ENCODE results near the gene ZNF121.
"Not testable (repeated sequence)": the region's sequence is repeated elsewhere in the genome, so short reads cannot be mapped to it uniquely, and the experiment has no call there.

The ZNF121 gene

DNA sequence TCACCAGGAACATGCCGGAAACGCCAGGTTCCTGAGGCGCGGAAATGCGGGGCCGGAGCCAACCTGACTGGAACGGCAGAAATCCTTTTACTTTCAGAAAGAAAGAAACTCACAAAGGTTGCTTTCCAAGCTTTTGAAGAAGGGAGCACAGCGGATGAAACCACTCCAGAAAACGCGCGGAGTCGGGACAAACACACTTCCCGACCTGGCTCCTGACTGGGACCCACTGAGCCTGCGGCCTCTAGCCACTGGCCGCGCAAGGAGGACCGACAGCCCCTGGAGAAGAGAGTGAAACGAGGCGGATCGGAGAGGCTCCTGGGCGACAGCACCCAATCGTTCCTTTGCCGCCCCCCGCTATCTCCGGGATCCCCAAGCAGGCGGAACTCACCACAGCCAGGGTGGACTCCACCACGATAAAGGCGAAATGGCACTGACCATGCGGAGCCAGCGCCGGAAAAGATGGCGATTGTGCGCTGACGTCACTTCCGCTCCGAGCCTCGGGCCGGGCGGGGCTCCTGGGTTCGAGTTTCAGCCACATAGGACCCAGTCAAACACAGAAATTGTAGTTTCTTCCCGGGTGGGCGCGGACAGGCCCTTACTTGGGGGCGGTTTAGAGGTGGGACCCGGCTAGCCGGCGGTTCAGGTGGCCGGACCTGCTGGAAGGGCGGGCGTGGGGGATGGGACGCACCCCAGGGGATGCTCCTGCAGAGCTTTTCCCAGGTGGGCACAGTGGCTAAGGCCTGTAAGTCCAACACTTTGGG lies at the start of gene ZNF121:
TSS of gene ZNF121 (minus strand) at position 432 of the 761 bp plus-strand sequence. CDS start 16,407 bp downstream, outside the sequence.
- peak; percentile 71 to 77 (median 74) for DNase-seq (ENCODE audit: low read depth in 2 of 3, low spot score in 2 of 3)

GRCh38 chr19:9627856-9628255 lies 43.6 kb upstream of the ZNF121 start:
- no peak for DNase-seq (ENCODE audit: low read depth in 2 of 3, low spot score in 2 of 3)

- DNase-seq (ENCODE audit: low read depth in 2 of 3, low spot score in 2 of 3): no peak
These were observed 38.2 kb upstream of the ZNF121 start for GRCh38 chr19:9622531-9622930.

DNA sequence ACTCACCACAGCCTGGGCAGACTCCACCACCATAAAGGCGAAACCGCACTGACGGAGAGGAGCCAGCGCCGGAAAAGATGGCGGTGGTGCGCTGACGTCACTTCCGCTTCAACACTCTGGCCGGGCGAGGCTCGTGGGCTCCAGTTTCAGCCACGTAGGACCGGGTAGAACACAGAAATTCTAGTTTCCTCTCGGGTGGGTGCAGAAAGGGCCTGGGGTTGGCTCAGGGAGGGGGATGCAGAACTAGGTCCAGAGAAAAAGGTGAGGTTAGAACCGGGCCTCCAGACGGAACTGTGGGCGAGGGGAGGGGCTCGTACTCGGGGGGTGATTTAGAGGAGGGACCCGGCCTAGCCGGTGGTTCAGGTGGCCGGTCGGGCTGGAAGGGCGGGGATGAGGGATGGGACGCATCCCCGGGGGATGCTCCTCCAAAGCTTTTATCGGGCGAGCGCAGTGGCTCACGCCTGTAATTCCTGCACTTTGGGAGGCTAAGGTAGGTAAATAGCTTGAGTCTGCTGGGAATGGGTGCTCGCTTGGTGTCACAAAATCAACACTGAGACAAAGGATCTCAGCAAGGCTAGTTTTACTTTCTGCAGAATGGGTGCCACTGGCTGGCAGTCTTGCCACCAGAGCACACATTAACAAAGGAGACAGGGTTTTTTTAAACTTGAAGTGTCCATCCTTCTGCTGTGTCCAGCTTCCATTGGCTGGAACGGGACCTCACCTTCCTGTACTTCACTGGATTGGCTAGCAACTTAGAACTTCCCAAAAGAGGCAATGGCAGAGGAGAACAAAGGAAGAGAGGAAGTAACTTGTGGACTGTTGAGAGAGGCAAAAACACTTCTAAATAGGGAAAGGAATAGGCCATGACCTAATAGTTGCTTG lies 37.1 kb upstream of the ZNF121 start, which contains the start of gene ZNF561:
TSS of gene ZNF561 (minus strand) at position 77 of the 882 bp plus-strand sequence. CDS start 1,776 bp downstream, outside the sequence.
- peak; percentile 75 to 85 (median 78) for DNase-seq (ENCODE audit: low read depth in 2 of 3, low spot score in 2 of 3)

DNA sequence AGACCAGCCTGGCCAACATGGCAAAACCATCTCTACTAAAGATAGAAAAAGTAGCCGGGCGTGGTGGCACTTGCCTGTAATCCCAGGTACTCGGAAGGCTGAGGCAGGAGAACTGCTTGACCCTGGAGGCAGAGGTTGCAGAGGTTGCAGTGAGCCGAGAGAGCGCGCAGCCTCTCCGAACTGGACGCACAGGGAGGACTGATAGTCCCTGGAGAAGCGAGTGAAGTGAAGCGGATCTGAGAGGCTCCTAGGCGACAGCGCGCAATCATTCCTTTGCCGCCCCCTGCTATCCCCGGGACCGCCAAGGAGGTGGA lies 36.5 kb upstream of the ZNF121 start:
- no peak for DNase-seq (ENCODE audit: low read depth in 2 of 3, low spot score in 2 of 3)

DNA sequence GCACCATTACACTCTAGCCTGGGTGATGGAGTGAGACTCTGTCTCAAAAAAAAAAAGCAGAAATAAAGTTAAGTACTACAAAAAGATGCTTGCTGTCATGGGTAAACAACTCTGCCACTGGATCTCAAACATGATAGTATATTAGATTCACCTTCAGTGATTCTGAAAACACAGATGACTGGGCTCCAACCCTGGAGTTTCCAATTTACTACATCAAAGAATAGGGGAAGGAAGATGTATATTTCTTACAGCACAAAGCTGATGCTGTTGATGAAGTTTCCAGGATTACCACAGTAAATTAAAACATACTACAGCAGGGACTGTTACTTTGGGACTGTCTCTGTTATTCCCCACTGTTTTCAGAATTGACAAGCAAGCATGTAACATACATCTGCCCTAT lies 31.5 kb upstream of the ZNF121 start:
- DNase-seq (ENCODE audit: low read depth in 2 of 3, low spot score in 2 of 3): no peak

DNA sequence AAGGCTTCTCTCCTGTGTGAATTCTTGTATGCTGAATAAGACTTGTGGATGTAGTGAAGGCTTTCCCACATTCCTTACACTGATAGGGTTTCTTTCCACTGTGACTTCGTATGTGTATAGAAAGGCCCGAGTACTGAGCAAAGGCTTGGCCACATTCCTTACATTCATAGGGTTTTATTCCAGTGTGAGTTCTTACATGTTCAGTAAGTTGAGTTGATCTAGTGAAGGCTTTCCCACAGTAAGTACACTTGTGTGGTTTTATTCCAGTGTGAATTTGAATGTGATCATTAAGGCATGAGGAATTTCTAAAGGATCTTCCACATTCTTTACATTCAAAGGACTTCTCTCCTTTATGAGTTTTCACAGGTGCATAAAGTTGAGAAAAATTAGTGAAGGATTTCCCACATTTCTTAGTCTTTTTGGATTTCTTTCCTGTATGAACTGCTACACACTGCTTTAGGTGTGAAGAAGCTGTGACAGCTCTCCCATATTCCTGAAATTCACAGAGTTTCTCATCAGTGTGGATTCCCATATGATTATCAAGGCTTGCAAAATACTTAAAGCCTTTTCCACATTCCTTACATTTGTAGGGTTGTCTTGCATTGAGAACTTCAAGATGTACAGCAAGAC lies 26.3 kb upstream of the ZNF121 start:
- DNase-seq (ENCODE audit: low read depth in 2 of 3, low spot score in 2 of 3): no peak

- DNase-seq (ENCODE audit: low read depth in 2 of 3, low spot score in 2 of 3): no peak
These were observed 24.6 kb upstream of the ZNF121 start for GRCh38 chr19:9608912-9609311.

DNA sequence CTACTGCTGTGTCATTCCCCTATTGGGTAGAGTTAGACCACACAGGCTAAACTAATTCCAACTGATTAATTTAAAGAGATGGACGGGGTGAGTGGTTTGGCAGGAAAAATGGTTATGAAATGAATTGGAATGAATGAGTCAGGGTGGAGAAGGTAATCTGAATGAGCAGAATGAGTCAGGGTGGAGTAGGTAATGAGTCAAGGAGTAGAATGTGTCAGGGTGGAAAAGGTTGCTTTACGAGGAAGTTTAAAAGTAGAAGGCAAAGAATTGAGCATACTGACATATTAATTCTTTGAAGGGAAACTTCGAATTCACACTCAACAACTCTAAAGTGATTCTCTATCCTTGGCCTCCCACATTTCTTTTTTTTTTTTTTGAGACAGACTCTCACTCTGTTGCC lies 12.7 kb upstream of the ZNF121 start:
- DNase-seq (ENCODE audit: low read depth in 2 of 3, low spot score in 2 of 3): no peak

GRCh38 chr19:9586764-9587163 lies 2.5 kb upstream of the ZNF121 start:
- DNase-seq (ENCODE audit: low read depth in 2 of 3, low spot score in 2 of 3): peak; percentile 22 to 50 (median 42)

DNA sequence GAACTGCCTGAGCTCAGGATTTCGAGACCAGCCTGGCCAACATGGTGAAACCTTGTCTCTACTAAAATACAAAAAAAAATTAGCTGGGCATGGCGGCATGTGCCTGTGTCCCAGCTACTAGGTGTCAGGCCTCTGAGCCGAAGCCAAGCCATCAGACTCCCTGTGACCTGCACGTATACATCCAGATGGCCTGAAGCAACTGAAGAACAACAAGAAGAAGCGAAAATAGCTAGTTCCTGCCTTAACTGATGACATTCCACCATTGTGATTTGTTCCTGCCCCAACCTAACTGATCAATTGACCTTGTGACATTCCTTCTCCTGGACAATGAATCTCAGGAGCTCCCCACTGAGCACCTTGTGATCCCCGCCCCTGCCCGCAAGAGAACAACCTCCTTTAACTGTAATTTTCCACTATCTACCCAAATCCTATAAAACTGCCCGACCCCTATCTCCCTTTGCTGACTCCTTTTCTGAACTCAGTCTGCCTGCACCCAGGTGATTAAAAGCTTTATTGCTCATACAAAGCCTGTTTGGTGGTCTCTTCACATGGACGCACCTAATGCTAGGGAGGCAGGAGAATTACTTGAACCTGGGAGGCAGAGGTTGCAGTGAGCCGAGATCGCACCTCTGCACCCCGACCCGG lies 2.1 kb downstream of the ZNF121 start:
- DNase-seq (ENCODE audit: low read depth in 2 of 3, low spot score in 2 of 3): not testable (repeated sequence)

DNA sequence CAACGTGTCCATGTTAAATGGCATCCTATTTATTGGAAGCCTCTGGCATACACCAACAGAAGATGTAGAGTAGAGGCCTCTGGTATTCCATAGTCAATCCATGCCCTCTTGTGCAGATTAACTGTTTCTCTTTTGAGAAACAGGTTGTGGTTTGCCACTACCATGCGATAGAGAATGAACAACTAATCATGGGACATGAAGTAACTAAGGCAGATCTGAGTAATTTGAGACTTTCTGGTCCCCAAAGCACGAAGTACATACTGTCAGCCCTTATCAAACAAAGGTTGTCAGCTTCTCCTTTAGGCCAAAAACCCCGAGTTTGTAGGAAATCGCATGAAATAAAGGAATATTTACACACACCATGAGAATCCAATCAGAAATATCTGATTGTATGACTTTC lies 3.6 kb downstream of the ZNF121 start:
- no peak for DNase-seq (ENCODE audit: low read depth in 2 of 3, low spot score in 2 of 3)

GRCh38 chr19:9570255-9570654 lies 14.0 kb downstream of the ZNF121 start:
- DNase-seq (ENCODE audit: low read depth in 2 of 3, low spot score in 2 of 3): no peak

DNA sequence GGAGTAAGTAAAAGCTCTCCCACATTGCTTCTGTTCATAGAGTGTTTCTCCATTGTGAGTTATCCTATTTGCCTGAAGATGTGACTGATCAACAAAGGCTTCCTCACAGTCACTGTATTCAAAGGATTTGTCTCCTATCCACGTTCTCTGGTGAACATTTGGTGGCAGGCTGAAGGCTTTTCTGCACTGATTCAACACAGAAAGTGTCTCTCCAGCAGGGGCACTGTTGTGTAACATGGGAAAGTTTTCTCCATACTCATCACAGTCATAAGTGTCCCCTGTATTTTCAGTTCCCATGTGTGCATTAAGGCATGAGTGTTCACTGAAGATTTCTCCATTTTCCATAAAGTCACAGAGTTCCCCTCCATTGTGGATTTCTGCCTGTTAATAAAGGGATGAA lies 17.6 kb downstream of the ZNF121 start:
- no peak for DNase-seq (ENCODE audit: low read depth in 2 of 3, low spot score in 2 of 3)

- no peak for DNase-seq (ENCODE audit: low read depth in 2 of 3, low spot score in 2 of 3)
These were observed 18.2 kb downstream of the ZNF121 start for GRCh38 chr19:9565900-9566705.

DNA sequence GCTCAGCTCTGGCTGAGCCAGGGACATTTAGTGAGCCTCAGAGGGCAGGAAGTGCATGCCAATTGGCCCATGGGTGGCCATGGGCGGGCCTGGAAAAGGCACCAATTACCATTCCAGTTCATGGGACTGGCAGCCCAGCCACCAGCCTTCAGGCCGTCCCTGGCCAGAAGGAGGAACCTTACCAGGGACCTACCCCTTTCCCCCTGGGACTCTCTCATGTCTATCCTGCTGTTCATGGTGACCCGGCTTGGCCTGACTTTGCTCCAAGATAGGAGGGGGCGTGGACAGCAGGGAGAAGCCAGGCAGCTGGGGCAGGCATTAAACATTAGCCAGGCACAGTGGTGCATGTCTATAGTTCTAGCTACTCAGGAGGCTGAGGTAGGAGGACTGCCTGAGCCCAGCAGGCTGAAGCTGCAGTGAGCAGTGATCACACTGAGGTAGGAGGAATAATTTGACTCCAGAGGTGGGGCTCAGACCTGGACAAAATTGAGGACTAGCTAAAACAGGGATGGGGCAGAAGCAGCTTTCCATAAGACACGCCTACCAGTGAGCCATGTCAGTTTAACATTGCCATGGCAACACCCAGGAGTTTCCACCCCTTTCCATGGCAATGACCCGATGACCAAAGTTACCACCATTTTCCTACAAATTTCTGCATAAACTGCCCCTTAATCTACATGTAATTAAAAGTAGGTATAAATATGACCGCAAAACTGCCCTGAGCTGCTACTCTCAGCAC lies 31.6 kb downstream of the ZNF121 start:
- DNase-seq (ENCODE audit: low read depth in 2 of 3, low spot score in 2 of 3): no peak

- no peak for DNase-seq (ENCODE audit: low read depth in 2 of 3, low spot score in 2 of 3)
These were observed 36.4 kb downstream of the ZNF121 start for GRCh38 chr19:9547870-9548269.

DNA sequence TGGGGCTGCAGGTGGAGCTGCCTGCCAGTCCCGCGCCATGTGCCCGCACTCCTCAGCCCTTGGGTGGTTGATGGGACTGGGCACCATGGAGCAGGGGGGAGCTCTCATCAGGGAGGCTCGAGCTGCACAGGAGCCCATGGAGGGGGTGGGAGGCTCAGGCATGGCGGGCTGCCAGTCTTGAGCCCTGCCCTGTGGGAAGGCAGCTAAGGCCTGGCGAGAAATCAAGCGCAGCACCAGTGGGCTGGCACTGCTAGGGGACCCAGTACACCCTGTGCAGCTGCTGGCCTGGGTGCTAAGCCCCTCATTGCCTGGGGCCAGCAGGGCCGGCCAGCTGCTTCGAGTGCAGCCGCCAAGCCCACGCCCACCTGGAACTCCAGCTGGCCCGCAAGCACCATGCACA lies 43.0 kb downstream of the ZNF121 start:
- not testable (repeated sequence) for DNase-seq (ENCODE audit: low read depth in 2 of 3, low spot score in 2 of 3)

DNA sequence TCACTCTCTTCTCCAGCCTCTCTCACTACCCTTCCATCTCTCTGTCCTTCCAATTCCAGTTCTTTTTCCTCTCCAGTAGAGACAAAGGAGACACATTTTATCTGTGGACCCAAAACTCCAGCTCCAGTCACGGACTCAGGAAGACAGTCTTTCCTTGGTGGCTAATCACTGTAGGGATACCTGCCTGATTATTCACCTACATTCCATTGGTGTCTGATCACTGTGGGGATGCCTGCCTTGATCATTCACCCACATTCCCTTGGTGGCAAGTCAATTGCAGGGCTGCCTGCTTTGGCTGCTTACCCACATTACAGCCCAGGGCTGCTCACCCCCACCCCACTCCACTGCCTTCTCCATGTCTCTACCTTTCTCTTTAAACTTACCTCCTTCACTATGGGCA lies 44.4 kb downstream of the ZNF121 start:
- DNase-seq (ENCODE audit: low read depth in 2 of 3, low spot score in 2 of 3): not testable (repeated sequence)

DNA sequence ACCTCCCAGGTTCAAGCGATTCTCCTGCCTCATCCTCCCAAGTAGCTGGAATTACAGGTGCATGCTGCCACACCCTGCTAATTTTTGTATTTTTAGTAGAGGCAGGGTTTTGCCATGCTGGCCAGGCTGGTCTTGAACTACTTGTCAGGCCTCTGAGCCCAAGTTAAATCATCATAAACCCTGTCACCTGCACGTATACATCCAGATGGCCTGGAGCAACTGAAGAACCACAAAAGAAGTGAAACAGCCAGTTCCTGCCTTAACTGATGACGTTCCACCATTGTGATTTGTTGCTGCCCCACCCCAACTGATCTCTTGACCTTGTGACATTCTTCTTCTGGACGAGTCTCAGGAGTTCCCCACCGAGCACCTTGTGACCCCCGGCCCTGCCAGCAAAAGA lies 45.1 kb downstream of the ZNF121 start:
- not testable (repeated sequence) for DNase-seq (ENCODE audit: low read depth in 2 of 3, low spot score in 2 of 3)

All from activated CD8-positive, alpha-beta memory T cell treated with anti-CD3 and anti-CD28 coated beads for 48 hours (primary cell).